ENCODE measurements around the gene NFYC.
A peak's percentile ranks its signal among the peaks of the same experiment; 100 is the strongest.

DNA sequence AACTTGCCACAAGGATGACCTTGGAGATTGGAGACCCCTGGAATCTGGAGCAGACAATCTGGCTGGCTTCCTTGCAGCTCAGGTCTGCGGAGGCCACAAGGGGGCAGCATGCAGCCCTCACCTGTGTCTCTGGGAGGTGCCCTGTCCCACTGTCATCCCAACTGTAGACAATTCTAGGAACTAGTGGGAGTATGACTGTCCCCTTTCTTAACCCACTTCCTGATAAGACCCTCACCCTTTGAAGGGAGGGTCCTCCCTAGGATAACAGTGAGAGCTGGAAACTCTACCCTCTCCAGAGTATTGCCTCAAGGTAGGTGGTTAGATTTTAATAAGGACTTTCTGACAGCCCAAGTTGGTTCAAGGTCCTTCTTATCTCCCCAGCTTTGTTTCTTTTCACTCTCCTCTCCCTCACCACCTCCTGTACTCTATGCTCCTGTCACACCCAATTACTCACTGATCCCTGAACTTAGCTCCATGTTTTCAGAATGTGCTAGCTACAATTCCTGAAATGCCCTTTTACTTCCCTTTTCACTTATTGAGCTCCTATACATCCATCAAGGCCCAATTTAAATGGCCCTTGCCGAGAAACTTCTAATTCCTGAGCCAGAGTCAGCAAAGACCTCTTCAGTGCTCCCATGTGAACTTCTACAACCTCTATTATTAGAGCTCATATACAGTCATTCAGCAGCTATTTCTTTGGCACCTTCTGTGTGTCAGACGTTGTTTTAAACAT, 82.9 kb downstream of the NFYC start:
- TF ChIP-seq, protein P1, sequence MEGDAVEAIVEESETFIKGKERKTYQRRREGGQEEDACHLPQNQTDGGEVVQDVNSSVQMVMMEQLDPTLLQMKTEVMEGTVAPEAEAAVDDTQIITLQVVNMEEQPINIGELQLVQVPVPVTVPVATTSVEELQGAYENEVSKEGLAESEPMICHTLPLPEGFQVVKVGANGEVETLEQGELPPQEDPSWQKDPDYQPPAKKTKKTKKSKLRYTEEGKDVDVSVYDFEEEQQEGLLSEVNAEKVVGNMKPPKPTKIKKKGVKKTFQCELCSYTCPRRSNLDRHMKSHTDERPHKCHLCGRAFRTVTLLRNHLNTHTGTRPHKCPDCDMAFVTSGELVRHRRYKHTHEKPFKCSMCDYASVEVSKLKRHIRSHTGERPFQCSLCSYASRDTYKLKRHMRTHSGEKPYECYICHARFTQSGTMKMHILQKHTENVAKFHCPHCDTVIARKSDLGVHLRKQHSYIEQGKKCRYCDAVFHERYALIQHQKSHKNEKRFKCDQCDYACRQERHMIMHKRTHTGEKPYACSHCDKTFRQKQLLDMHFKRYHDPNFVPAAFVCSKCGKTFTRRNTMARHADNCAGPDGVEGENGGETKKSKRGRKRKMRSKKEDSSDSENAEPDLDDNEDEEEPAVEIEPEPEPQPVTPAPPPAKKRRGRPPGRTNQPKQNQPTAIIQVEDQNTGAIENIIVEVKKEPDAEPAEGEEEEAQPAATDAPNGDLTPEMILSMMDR (conservative IDR thresholded peaks at IDR 0.05; ENCODE audit: low read depth in 2 of 2): peak; percentile 91 to 92
- TF ChIP-seq EZH2 (IDR thresholded peaks at IDR 0.05; ENCODE audit: low read depth, unreplicated experiment) (no peak), CREB1 (CRISPR knock-in tag; IDR thresholded peaks at IDR 0.05; ENCODE audit: low read depth) (no peak), REST (IDR thresholded peaks at IDR 0.05; ENCODE audit: unreplicated experiment) (no peak), EZH2phosphoT487 (IDR thresholded peaks at IDR 0.05; ENCODE audit: unreplicated experiment) (no peak), POLR2AphosphoS5 (IDR thresholded peaks at IDR 0.05; ENCODE audit: low read depth) (no peak), STAT1 (IDR thresholded peaks at IDR 0.05; ENCODE audit: unreplicated experiment) (no peak), NANOG (IDR thresholded peaks at IDR 0.05; ENCODE audit: borderline replicate concordance) (no peak; the same call in 1 of the 2 replicates), JUNB (IDR thresholded peaks at IDR 0.05; ENCODE audit: unreplicated experiment) (no peak)

Measured in GM23338 (cell line).